B cell (primary cell): ENCODE results near the gene ZDHHC18. TPM values are rescaled to one million over a fixed set of nuclear protein-coding genes. Genes with fewer than 3 reads are reported as not detected.

Experiments
- ATAC-seq: fragments of 200-7000 bp; cut with Tn5 transposase; one replicate; pipeline ENCODE4 v1.10.0; 2021; ENCODE audit warnings: low read depth, mild to moderate bottlenecking, moderate number of reproducible peaks, moderate library complexity
- CTCF ChIA-PET: fragments of 350-600 bp; sonication (Branson Sonifier 250); formaldehyde crosslinking; loops from one replicate; lab custom pipeline; 2021; ENCODE audit warnings: antibody characterized with exemption, inconsistent platforms; lab: Charles Lee
- POLR2A ChIA-PET: fragments of 350-600 bp; sonication (Branson Sonifier 250); formaldehyde crosslinking; loops from one replicate; lab custom pipeline; 2021; ENCODE audit warnings: antibody characterized with exemption; lab: Charles Lee
- DNase-seq: peaks from one replicate; pipeline ENCODE4 v3.0.0; 2013
- H2AFZ ChIP-seq: 2 replicates; pipeline ENCODE4 v1.6.1; 2012; ENCODE audit warnings: mild to moderate bottlenecking, low read depth, low read length; ENCODE audit not compliant: insufficient read depth, poor library complexity, severe bottlenecking
- H3K27ac ChIP-seq, 2 donors: 1 replicate in 1 of 2; 2 replicates in 1 of 2; pipeline ENCODE4 v1.5.1; 2012 to 2013; ENCODE audit warnings: low read length in 2 of 2, mild to moderate bottlenecking in 2 of 2, moderate library complexity in 1 of 2
- H3K27me3 ChIP-seq, 4 experiments: fragments of 200-600 bp in 1 of 4; sonication (generic) in 1 of 4; replicated peaks in 1 of 4; 1 replicate in 2 of 4; 2 replicates in 2 of 4; pipeline versions ENCODE4 v1.6.1 to v1.7.0; 2013 to 2016; ENCODE audit warnings: low read length in 3 of 4, mild to moderate bottlenecking in 2 of 4, mixed read lengths in 1 of 4, moderate library complexity in 1 of 4; ENCODE audit not compliant: insufficient read depth in 4 of 4, control insufficient read depth in 3 of 4; ENCODE audit errors: control extremely low read depth in 1 of 4
- H3K36me3 ChIP-seq, 2 experiments: replicated peaks in 1 of 2; 1 replicate in 1 of 2; 2 replicates in 1 of 2; pipeline versions ENCODE4 v1.6.1 to v1.7.1; 2013; ENCODE audit warnings: low read length in 1 of 2; ENCODE audit not compliant: insufficient read depth in 2 of 2, control insufficient read depth in 1 of 2; ENCODE audit errors: control extremely low read depth in 1 of 2, extremely low read depth in 1 of 2
- H3K4me1 ChIP-seq, 2 donors: fragments of 200-600 bp in 1 of 2; sonication (generic) in 1 of 2; 1 replicate in 1 of 2; 2 replicates in 1 of 2; pipeline versions ENCODE4 v1.5.1 to v1.6.1; 2013 to 2017; ENCODE audit warnings: low read length in 2 of 2; ENCODE audit not compliant: control insufficient read depth in 2 of 2, insufficient read depth in 2 of 2
- H3K4me2 ChIP-seq: replicated peaks from 2 replicates; pipeline ENCODE3; 2012; ENCODE audit warnings: mild to moderate bottlenecking, low read depth, low read length; ENCODE audit not compliant: poor library complexity, severe bottlenecking
- H3K4me3 ChIP-seq, 5 experiments: fragments of 200-600 bp in 1 of 5; sonication (generic) in 1 of 5; 1 replicate in 3 of 5; 2 replicates in 2 of 5; pipeline versions ENCODE4 v1.5.1 to v1.7.0; 2011 to 2016; ENCODE audit warnings: low read length in 4 of 5, mild to moderate bottlenecking in 4 of 5, low read depth in 2 of 5, control low read depth in 1 of 5, moderate library complexity in 1 of 5; ENCODE audit not compliant: insufficient read depth in 1 of 5; ENCODE audit errors: control extremely low read depth in 1 of 5, extremely low read depth in 1 of 5
- H3K79me2 ChIP-seq: fragments of 200-600 bp; sonication (generic); one replicate; pipeline ENCODE4 v1.6.0; 2016; ENCODE audit warnings: low read length; ENCODE audit not compliant: control insufficient read depth, insufficient read depth
- H3K9ac ChIP-seq: fragments of 200-600 bp; sonication (generic); 2 replicates; pipeline ENCODE4 v1.6.1; 2017; ENCODE audit warnings: mild to moderate bottlenecking, low read length, moderate library complexity
- H3K9me3 ChIP-seq, 3 donors: one replicate each; pipeline versions ENCODE4 v1.6.1 to v1.7.1; 2013; ENCODE audit warnings: low read length in 2 of 3; ENCODE audit not compliant: control insufficient read depth in 2 of 3, insufficient read depth in 1 of 3; ENCODE audit errors: control extremely low read depth in 1 of 3
- H4K20me1 ChIP-seq: 2 replicates; pipeline ENCODE4 v1.6.0; 2012; ENCODE audit warnings: mild to moderate bottlenecking, low read length; ENCODE audit not compliant: insufficient read depth, control insufficient read depth, poor library complexity, severe bottlenecking
- H3K27ac Mint-ChIP-seq: one replicate; pipeline ENCODE4 v1.8.0; 2021; ENCODE audit warnings: mixed read lengths
- H3K27me3 Mint-ChIP-seq: one replicate; pipeline ENCODE4 v1.8.0; 2021; ENCODE audit warnings: mixed read lengths
- H3K4me1 Mint-ChIP-seq: one replicate; pipeline ENCODE4 v1.8.0; 2021; ENCODE audit warnings: mixed read lengths
- H3K4me3 Mint-ChIP-seq: one replicate; pipeline ENCODE4 v1.8.0; 2021; ENCODE audit warnings: mixed read lengths
- H3K9me3 Mint-ChIP-seq: one replicate; pipeline ENCODE4 v1.8.0; 2022; ENCODE audit warnings: mixed read lengths; ENCODE audit not compliant: insufficient read depth
- CTCF ChIP-seq: fragments of 200-600 bp; IDR thresholded peaks from one replicate; pipeline ENCODE4 v1.8.0; 2022; ENCODE audit warnings: antibody characterized with exemption, mild to moderate bottlenecking
- EZH2 ChIP-seq: IDR thresholded peaks from 2 replicates; pipeline ENCODE4 v1.6.1; 2012; ENCODE audit warnings: borderline replicate concordance, low read depth, mild to moderate bottlenecking, moderate library complexity, low read length; ENCODE audit not compliant: insufficient read depth, poor library complexity, severe bottlenecking
- WGBS: methylation state at CpG from one replicate; pipeline ENCODE4 v1.1.5; 2013; ENCODE audit warnings: missing lambda C conversion rate; ENCODE audit not compliant: insufficient coverage; 5-methylcytosine and 5-hydroxymethylcytosine counted together
- intact Hi-C: fragments of 100-400 bp; cut with micrococcal nuclease; formaldehyde crosslinking; loops from one replicate; pipeline ENCODE4 v1.10.0; 2022
- polyA plus RNA-seq: library from polyadenylated mRNA; depleted of rRNA; stranded (reverse); fragments of >200 nt; gene quantifications from 2 replicates; pipeline ENCODE4 v1.2.3, GENCODE V29; 2012
- total RNA-seq, 2 donors: library from RNA; stranded (reverse); fragments of 120-200 nt in 1 of 2; gene quantifications; 1 replicate in 1 of 2; 2 replicates in 1 of 2; pipeline versions ENCODE4 v1.2.3 to v1.2.4, GENCODE V29; 2013 to 2022

The ZDHHC18 gene
- total and polyA plus RNA-seq, 2 donors (not counting 1 experiment from before 2014, with no cell fraction given) = 25.8 to 30.8 TPM

GRCh38 chr1:26788515-26788785 lies 38.0 kb upstream of the ZDHHC18 start:
- intact Hi-C loops = loop anchor here (1.0 to 5.0 kb wide), 3 partner anchors 246 to 676 kb away; partner anchors contain the start of gene PDIK1L
- POLR2A ChIA-PET = interaction anchor here (0.6 to 5.8 kb wide), 14 partner anchors 40 to 473 kb away, joined by 3 to 50 read pairs (median 6); no protein-coding TSS in a partner anchor

More at GRCh38 chr1:26788515-26788785, 38.0 kb upstream of the ZDHHC18 start:
- no peaks in the 10 kb centered on the region for H4K20me1 ChIP-seq
- H2AFZ ChIP-seq = peak overlapping the region; percentile 94
- no peaks in the 10 kb centered on the region for H3K27me3 ChIP-seq
- Mint-ChIP-seq H3K27ac (peak overlapping the region; percentile 99), H3K4me1 (peaks cover 46% of the 10 kb centered on the region), H3K4me3 (peak overlapping the region; percentile 91), H3K9me3 (no peaks in the 10 kb centered on the region), H3K27me3 (no peaks in the 10 kb centered on the region)
- DNase-seq (no peak), ATAC-seq (no peak)
- peak overlapping the region; percentile 75 to 94 (median 91) for H3K4me3 ChIP-seq
- no peaks in the 10 kb centered on the region for H3K9me3 ChIP-seq
- H3K4me1 ChIP-seq = peaks cover 30 to 44% of the 10 kb centered on the region in 2 donors
- WGBS = 6% methylated on average over 6 of the region's 10 CpGs
- H3K4me2 ChIP-seq = peak overlapping the region; percentile 95
- peak overlapping the region; percentile 82 to 86 for H3K27ac ChIP-seq
- TF ChIP-seq EZH2 = no peak
- no peak for TF ChIP-seq CTCF
- H3K79me2 ChIP-seq = peaks cover 31% of the 10 kb centered on the region
- H3K36me3 ChIP-seq = peaks cover 0 to 9% of the 10 kb centered on the region in 2 experiments
- CTCF ChIA-PET = interaction anchor here (0.6 to 10.1 kb wide), 53 partner anchors 10 to 768 kb away, joined by 3 to 479 read pairs (median 5); partner anchors contain the start of genes ARID1A and RPS6KA1
- peak overlapping the region; percentile 85 for H3K9ac ChIP-seq
